ENCODE results near the gene SYT1.

Gene SYT1

GRCh38 chr12:79223210-79223609 is 358.6 kb downstream of the SYT1 start:
- TF ChIP-seq CTCF (IDR thresholded peaks at IDR 0.05; ENCODE audit: insufficient read depth, low read depth, low read length, missing control alignments), result no peak
- no peak overlapping the region for H3K4me3 ChIP-seq (ENCODE audit: low read length)
- DNase-seq (ENCODE audit: low read depth), result no peak

GRCh38 chr12:79223761-79224160 is 359.2 kb downstream of the SYT1 start:
- no peak for TF ChIP-seq CTCF (IDR thresholded peaks at IDR 0.05; ENCODE audit: insufficient read depth, low read depth, low read length, missing control alignments)
- no peak for DNase-seq (ENCODE audit: low read depth)
- H3K4me3 ChIP-seq (ENCODE audit: low read length), result no peak overlapping the region

- DNase-seq (ENCODE audit: low read depth), result no peak
- TF ChIP-seq CTCF (IDR thresholded peaks at IDR 0.05; ENCODE audit: insufficient read depth, low read depth, low read length, missing control alignments), result no peak
- no peak overlapping the region for H3K4me3 ChIP-seq (ENCODE audit: low read length)
Measured at GRCh38 chr12:79227091-79227490, 362.5 kb downstream of the SYT1 start.

GRCh38 chr12:79227646-79228045 is 363.1 kb downstream of the SYT1 start:
- H3K4me3 ChIP-seq (ENCODE audit: low read length), result no peak overlapping the region
- TF ChIP-seq CTCF (IDR thresholded peaks at IDR 0.05; ENCODE audit: insufficient read depth, low read depth, low read length, missing control alignments), result no peak
- no peak for DNase-seq (ENCODE audit: low read depth)

GRCh38 chr12:79233341-79233781 is 368.8 kb downstream of the SYT1 start:
- H3K4me3 ChIP-seq (ENCODE audit: low read length), result no peak overlapping the region
- DNase-seq (ENCODE audit: low read depth), result no peak
- TF ChIP-seq CTCF (IDR thresholded peaks at IDR 0.05; ENCODE audit: insufficient read depth, low read depth, low read length, missing control alignments), result no peak

- no peak overlapping the region for H3K4me3 ChIP-seq (ENCODE audit: low read length)
- no peak for TF ChIP-seq CTCF (IDR thresholded peaks at IDR 0.05; ENCODE audit: insufficient read depth, low read depth, low read length, missing control alignments)
Measured at GRCh38 chr12:79236920-79237319, 372.3 kb downstream of the SYT1 start.

GRCh38 chr12:79238246-79238645 is 373.7 kb downstream of the SYT1 start:
- no peak for TF ChIP-seq CTCF (IDR thresholded peaks at IDR 0.05; ENCODE audit: insufficient read depth, low read depth, low read length, missing control alignments)
- H3K4me3 ChIP-seq (ENCODE audit: low read length), result no peak overlapping the region

More at GRCh38 chr12:79236920-79237319, 372.3 kb downstream of the SYT1 start:
- no peak for DNase-seq (ENCODE audit: low read depth)

More at GRCh38 chr12:79238246-79238645, 373.7 kb downstream of the SYT1 start:
- no peak for DNase-seq (ENCODE audit: low read depth)
